Measurements from ENCODE around the gene ZNF516.

The ZNF516 gene

DNA sequence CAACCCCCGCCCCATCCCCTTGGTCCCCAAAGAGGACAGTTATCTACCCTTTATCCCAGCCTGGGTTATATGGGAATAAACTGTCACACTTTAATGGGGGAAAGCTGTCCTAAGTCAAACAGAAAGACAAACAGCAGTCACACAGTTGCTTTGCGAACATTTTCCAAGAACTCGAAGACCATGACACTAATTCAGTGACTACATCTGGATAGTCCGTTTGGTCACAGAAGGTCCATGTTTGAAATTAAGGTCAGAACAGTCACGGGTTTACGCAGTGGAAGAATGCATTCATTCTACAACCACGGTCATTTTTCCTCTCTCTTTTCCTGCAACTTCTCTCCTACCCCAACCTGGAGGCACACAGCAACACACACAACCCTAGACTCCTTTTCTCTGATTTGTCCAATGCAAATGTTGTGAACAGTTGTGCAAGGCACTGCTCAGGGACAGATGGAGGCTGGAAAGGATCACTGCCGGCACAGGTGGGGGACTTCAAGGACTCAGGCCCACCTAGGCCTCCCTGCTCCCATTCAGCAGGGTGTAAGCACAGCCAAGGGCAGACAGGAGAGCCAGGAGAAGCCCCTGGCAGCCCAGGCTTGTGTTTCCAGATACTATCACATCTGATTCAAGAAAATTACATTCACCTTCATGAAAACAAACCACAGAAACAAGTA lies 39.9 kb downstream of the ZNF516 start:
- no peak for DNase-seq

GRCh38 chr18:76454418-76454817 lies 40.6 kb downstream of the ZNF516 start:
- DNase-seq = no peak

- DNase-seq = no peak
These were observed 41.1 kb downstream of the ZNF516 start for GRCh38 chr18:76453932-76454331.

DNA sequence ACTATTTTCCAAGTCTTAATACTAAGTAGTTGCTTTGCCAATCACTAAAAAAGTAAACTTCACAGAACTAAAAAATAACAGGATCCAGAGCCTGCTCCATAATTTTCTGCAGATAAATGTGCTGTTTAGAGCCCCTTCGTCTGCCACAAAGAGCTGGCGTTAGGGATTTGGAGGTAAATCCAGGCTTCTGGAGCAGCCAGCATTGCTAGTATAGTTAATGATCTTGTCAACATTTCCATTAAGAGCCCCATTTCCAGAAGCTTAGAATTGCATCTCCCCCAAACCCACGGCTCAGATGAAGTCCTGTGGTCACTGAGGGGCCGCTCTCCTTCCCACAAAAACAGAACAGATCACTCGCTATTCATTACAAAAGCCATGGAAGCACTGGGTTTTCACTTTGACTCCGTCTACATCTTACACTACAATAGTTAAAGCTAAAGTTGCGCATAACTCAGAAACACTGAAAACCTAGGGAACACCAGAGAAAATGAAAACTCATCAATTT lies 41.9 kb downstream of the ZNF516 start:
- no peak for DNase-seq

- DNase-seq = no peak
These were observed 42.7 kb downstream of the ZNF516 start for GRCh38 chr18:76452357-76452756.

DNA sequence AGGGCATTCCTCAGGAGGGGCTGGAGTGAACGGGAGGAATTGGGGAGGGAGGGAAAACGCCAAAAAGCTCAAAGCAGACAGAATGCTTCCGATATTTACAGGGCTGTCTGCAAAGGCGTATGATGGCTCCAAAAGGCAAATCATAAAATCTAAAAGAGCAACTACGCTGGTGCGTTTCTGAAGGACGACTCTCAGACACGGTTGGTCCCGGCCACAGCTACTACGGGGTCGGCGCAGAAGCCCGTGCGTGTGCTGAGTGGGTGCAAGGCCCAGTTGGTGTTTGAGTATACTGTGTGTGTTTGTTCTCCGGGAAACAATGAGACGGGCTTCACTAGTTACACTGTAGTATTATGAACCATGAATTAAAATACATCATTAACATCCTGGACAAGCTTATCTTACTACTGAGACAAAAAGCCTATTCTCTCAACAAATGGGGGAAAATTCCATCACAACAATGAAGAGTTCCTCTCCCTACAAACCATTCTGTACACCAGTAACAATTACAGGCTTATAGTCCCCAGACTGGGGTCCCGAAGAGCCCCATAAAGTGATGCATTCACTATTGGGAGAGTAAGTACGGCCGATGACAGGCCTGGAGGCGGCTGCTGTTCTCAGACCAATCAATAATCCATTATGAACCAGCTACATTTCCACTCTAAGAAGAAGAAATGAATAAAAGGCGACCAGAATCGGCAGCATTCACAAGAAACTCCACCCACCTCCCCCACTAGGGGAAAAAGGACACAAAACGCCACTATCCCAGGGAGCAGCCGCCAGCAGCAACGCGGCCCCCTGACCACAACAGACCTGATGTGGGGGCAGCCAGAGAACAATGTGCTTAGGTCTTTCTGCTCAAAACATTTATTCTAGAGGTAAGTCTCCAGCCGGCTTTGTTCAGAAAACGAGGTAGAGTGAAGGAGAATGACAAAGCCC lies 43.4 kb downstream of the ZNF516 start:
- DNase-seq = no peak

- peak; percentile 21 for DNase-seq
These were observed 44.3 kb downstream of the ZNF516 start for GRCh38 chr18:76450452-76451395.

GRCh38 chr18:76449111-76449453 lies 46.0 kb downstream of the ZNF516 start:
- DNase-seq = no peak

- no peak for DNase-seq
These were observed 46.6 kb downstream of the ZNF516 start for GRCh38 chr18:76448256-76449110.

- no peak for DNase-seq
These were observed 47.7 kb downstream of the ZNF516 start for GRCh38 chr18:76447258-76447890.

GRCh38 chr18:76446321-76447257 lies 48.5 kb downstream of the ZNF516 start:
- no peak for DNase-seq

GRCh38 chr18:76445741-76446232 lies 49.3 kb downstream of the ZNF516 start:
- no peak for DNase-seq

- DNase-seq = no peak
These were observed 49.8 kb downstream of the ZNF516 start for GRCh38 chr18:76445275-76445674.

- no peak for DNase-seq
These were observed 50.5 kb downstream of the ZNF516 start for GRCh38 chr18:76444446-76445105.

- DNase-seq = no peak
These were observed 51.3 kb downstream of the ZNF516 start for GRCh38 chr18:76443519-76444445.

DNA sequence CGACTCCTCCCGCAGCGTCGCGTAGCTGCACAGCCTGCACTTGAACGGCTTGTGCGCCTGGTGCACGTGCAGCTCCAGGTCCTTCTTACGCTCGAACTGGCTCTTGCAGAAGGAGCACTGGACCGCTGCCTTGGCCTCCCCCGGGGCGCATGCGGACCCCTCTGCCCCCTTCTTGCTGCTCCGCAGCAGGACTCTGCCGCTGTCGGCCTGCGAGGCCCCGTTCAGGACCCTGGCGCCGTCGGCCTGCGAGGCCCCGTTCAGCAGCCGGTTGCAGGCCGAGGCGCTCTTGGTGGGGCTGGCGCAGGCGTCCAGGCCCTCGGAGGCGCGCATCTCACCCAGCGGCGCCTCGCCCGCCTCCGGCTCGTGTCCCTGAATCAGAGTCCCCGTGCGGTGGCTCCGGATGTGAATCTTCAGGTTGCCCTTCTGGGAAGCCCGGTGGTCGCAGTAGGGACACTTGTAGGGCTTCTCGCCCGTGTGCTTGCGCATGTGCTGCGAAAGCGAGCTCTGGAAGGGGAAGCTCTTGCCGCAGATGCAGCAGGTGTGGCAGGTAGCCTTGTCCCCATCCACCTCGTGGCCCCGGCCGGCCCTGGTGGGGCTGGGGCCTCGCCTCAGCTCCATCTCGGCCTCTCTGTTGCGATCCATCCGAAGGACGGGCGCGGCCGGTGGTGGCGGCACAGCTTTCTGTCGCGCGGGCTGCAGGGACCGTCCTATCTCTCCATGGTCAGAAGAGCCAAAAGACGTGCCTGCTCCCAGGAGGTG lies 52.5 kb downstream of the ZNF516 start:
- no peak for DNase-seq

DNA sequence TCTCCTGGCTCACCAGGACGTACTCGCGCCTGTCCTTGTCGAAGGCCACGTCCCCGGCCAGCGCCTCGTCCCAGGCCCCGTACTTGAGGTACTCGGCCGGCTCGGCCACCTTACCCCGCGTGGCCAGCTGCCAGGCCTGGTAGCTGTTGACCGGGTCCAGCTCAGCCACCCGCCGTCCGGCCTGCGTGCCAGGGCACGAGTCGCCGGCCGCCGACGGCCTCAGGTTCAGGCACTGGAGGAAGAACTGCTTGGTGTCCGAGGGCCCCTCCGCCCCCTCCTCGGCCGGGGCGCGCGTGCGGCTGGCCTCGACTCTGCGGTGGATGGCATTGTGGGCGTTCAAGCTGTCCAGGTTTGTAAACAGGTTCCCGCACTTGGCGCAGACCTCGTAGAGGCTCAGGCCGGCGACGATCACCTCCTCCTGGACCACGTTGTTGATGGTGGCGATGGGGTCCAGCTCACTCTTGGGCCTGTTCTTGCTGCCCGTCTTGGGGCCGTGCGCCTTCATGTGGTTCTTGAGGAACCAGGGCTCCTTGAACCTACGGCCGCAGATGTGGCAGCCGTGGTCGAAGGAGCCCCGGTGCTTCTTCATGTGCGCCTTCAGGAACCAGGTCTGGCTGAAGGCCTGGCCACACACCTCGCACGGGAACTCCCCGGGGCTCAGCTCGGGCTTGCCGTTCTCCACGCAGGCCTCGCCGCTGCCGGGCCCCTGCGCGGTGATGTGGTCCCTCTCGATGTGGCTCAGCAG lies 53.2 kb downstream of the ZNF516 start:
- DNase-seq = no peak

Data from activated CD4-positive, alpha-beta T cell treated with anti-CD3 and anti-CD28 coated beads, Interleukin-10, Interleukin-2, amounts not matched to agents 100 ng/mL and 50 ng/mL, durations not matched to agents 16 hours and 8 hours (primary cell).